DND-41 (cell line): Measurements from ENCODE around the gene RAD54L.
A peak's percentile ranks its signal among the peaks of the same experiment; 100 is the strongest.

ENCODE experiments used
- ATAC-seq: fragments of 200-7000 bp; cut with Tn5 transposase; 3 replicates; pipeline ENCODE4 v1.9.1; 2021; ENCODE audit warnings: low read depth; ENCODE audit not compliant: insufficient read depth
- DNase-seq: peaks from one replicate; pipeline ENCODE4 v3.0.0-alpha.2; 2020
- H2AFZ ChIP-seq: 2 replicates; pipeline ENCODE4 v1.6.0; 2012; ENCODE audit warnings: low read depth, low read length
- H3K27ac ChIP-seq: 2 replicates; pipeline ENCODE4 v1.5.1; 2012; ENCODE audit warnings: low read length, inconsistent platforms
- H3K27me3 ChIP-seq: fragments of 200-600 bp; sonication (generic); 2 replicates; pipeline ENCODE4 v1.6.0; 2012; ENCODE audit warnings: low read length, mild to moderate bottlenecking, inconsistent platforms; ENCODE audit not compliant: insufficient read depth, poor library complexity
- H3K36me3 ChIP-seq: 2 replicates; pipeline ENCODE4 v1.5.1; 2012; ENCODE audit warnings: low read length, inconsistent platforms; ENCODE audit not compliant: insufficient read depth
- H3K4me1 ChIP-seq: 2 replicates; pipeline ENCODE4 v1.5.1; 2012; ENCODE audit warnings: mild to moderate bottlenecking, low read length; ENCODE audit not compliant: insufficient read depth
- H3K4me2 ChIP-seq: 2 replicates; pipeline ENCODE4 v1.6.0; 2012; ENCODE audit warnings: mild to moderate bottlenecking, moderate library complexity, low read length, inconsistent platforms; ENCODE audit not compliant: insufficient read depth
- H3K4me3 ChIP-seq, 2 experiments: fragments of 200-600 bp in 1 of 2; shearing (Covaris generic) in 1 of 2; 2 replicates each; pipeline ENCODE4 v1.5.1; 2012 to 2016; ENCODE audit warnings: inconsistent platforms in 2 of 2, low read length in 2 of 2, mild to moderate bottlenecking in 2 of 2, low read depth in 1 of 2, moderate library complexity in 1 of 2
- H3K79me2 ChIP-seq: 2 replicates; pipeline ENCODE4 v1.6.0; 2012; ENCODE audit warnings: low read length, inconsistent platforms; ENCODE audit not compliant: insufficient read depth
- H3K9ac ChIP-seq: 2 replicates; pipeline ENCODE4 v1.6.0; 2012; ENCODE audit warnings: low read depth, mild to moderate bottlenecking, inconsistent platforms, low read length, moderate library complexity
- H3K9me3 ChIP-seq: 2 replicates; pipeline ENCODE4 v1.5.1; 2012; ENCODE audit warnings: low read length, moderate library complexity, mild to moderate bottlenecking, inconsistent platforms; ENCODE audit not compliant: insufficient read depth, severe bottlenecking
- H4K20me1 ChIP-seq: 2 replicates; pipeline ENCODE4 v1.6.0; 2012; ENCODE audit warnings: low read length; ENCODE audit not compliant: insufficient read depth
- EZH2 ChIP-seq: IDR thresholded peaks from 3 replicates; pipeline ENCODE4 v1.6.1; 2012; ENCODE audit warnings: borderline replicate concordance, low read depth, mild to moderate bottlenecking, moderate library complexity, low read length, inconsistent platforms; ENCODE audit not compliant: severe bottlenecking
- TF ChIP-seq, protein P1 (sequence below): IDR thresholded peaks from 2 replicates; pipeline ENCODE4 v1.5.1; 2012; ENCODE audit warnings: borderline replicate concordance, low read length, moderate library complexity, mild to moderate bottlenecking; ENCODE audit not compliant: poor library complexity, severe bottlenecking; ENCODE audit errors: extremely low read depth

The RAD54L gene

DNA sequence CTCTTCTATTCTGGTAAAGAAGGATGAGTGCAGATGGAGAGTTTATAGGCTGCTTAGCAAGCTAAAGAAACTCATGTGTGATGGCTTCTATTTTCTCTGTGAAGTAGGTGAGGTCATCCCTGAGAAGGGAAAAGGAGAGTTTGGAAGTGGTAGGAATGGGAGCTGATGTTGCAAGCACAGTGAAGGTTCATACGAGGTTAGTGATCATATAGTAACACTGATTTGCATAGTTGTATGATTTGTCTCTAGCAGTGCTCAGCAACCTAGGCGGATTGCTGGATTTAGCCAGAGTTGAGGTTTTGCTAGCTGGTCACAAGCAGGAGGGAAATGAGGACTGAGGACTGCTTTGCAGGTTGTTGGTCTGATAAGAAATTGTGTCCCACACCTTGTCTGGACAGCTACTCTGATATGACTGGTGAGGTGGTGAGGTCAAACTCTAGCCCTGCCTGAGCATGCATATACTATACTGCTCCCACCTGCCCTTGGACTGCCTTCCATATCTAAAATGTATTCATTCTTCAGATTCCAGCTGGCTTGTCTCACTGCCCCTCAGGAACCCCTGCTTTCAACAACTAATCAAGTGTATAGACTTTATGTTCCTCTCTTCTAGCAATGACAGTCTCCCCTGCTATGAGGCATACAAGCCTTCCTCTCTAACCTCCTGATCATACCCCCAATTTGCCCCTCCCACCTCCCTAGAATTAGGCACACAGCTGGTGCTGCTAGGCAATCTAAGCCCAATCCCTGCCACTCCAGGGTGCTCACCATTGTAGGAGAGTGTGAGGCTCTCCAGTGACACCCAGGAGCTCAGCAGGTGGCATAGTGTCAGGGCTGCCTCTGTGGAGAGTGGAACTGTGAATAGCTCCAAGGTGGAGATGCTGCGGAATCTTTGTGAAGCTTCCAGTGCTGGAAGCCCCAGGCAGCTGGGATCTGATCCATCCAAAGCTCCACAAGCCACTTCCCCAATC lies 37.3 kb downstream of the RAD54L start:
- Histone ChIP-seq H3K4me1 (peaks cover 32% of the 10 kb centered on the region), H3K9me3 (no peaks in the 10 kb centered on the region), H3K9ac (peak overlapping the region; percentile 48), H3K27ac (peak overlapping the region; percentile 84), H4K20me1 (peaks cover 15% of the 10 kb centered on the region), H2AFZ (no peak overlapping the region), H3K4me3 (no peak overlapping the region), H3K27me3 (no peaks in the 10 kb centered on the region), H3K4me2 (peak overlapping the region; percentile 46; the same call in 1 of the 2 replicates), H3K79me2 (peaks cover 5% of the 10 kb centered on the region), H3K36me3 (peaks cover 76% of the 10 kb centered on the region)
- DNase-seq (peak; percentile 44), ATAC-seq (0 out of 3 replicates have a peak, but pooled peaks have one; percentile 1)
- TF ChIP-seq, protein P1, sequence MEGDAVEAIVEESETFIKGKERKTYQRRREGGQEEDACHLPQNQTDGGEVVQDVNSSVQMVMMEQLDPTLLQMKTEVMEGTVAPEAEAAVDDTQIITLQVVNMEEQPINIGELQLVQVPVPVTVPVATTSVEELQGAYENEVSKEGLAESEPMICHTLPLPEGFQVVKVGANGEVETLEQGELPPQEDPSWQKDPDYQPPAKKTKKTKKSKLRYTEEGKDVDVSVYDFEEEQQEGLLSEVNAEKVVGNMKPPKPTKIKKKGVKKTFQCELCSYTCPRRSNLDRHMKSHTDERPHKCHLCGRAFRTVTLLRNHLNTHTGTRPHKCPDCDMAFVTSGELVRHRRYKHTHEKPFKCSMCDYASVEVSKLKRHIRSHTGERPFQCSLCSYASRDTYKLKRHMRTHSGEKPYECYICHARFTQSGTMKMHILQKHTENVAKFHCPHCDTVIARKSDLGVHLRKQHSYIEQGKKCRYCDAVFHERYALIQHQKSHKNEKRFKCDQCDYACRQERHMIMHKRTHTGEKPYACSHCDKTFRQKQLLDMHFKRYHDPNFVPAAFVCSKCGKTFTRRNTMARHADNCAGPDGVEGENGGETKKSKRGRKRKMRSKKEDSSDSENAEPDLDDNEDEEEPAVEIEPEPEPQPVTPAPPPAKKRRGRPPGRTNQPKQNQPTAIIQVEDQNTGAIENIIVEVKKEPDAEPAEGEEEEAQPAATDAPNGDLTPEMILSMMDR: no peak
- no peak for TF ChIP-seq EZH2

DNA sequence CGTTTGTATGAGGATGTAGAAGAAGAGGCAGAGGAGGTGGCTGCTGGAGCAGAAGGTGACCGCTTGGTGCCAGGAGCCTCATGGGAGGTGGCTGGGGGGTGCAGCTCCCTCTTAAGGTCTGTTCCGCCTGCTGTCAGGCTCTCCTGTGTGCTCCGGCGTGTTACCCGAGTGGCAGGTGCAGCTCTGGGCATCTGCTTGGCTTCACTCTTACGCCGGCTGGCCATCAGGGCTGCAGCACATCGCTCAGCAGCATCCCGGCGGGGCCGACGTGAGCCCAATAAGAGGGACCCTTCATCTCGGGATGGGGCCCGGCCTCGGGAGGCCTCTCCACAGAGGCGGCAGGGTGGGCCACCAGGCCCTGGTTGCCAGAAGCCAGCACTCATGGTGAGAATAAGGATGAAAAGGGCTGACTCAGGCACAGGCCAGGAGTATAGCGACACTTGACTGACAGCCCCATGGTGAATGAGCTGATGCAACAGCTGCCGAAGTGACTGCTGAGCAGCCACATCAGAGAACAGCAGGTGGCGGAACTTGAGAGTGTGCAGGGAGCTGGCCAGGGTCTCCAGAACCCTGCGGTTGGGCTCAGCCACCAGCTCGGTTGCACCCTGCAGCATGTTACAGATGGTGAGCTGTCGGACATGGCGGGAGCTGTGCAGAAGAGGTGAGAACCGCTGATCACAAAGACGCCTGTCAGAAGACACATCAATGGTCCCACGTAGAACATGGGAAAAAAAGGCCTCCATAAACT lies 38.3 kb downstream of the RAD54L start:
- no peak for TF ChIP-seq EZH2
- TF ChIP-seq, protein P1: peak; percentile 64
- Histone ChIP-seq H3K4me3 (peak overlapping the region in 1 of 2 experiments; percentile 2; a peak in 1 of 4 replicates), H2AFZ (no peak overlapping the region), H3K79me2 (peaks cover 5% of the 10 kb centered on the region), H3K4me1 (peaks cover 32% of the 10 kb centered on the region), H4K20me1 (peaks cover 15% of the 10 kb centered on the region), H3K4me2 (peak overlapping the region; percentile 46), H3K9me3 (no peaks in the 10 kb centered on the region), H3K36me3 (peaks cover 69% of the 10 kb centered on the region), H3K27ac (peak overlapping the region; percentile 84), H3K27me3 (no peaks in the 10 kb centered on the region), H3K9ac (peak overlapping the region; percentile 48)
- DNase-seq: peak; percentile 95
- peak; percentile 91 for ATAC-seq

DNA sequence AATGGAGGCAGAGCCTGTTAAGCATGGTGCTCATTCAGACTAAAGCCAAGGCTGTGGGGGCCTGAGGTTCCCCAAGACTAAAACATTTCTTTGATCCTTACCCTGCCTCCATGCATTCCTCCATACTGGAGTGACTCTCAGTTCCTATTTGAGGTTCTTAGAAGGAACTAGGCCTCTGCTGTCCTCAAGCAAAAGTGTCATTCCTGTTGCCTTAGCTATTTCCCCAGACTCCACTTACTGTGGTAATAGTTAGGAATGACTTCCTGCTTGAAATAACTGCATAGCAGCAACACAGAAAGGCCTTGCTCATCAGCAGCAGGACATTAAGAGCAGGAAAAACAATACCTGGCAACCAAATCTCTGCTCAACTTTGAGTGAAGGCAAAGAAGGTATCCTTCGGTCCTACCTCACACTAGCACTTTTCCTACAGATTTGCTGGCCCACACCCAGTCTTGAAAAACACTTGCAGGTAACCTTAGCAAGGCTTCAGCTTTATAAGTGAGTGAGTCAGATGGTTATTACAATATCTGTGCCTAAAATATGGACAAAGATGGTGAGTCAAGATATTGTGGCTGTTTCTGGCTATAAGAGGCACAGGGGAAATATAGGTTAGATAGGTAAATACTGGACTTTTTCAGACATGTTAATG lies 41.0 kb downstream of the RAD54L start:
- H3K4me2 ChIP-seq: no peak overlapping the region
- ATAC-seq (no peak), DNase-seq (no peak)
- no peaks in the 10 kb centered on the region for H3K9me3 ChIP-seq
- no peak overlapping the region for H3K4me3 ChIP-seq
- H3K36me3 ChIP-seq: peaks cover 54% of the 10 kb centered on the region
- no peak overlapping the region for H2AFZ ChIP-seq
- no peak overlapping the region; the same call in 1 of the 2 replicates for H3K9ac ChIP-seq
- peaks cover 15% of the 10 kb centered on the region for H4K20me1 ChIP-seq
- H3K27me3 ChIP-seq: no peaks in the 10 kb centered on the region
- TF ChIP-seq EZH2: no peak
- TF ChIP-seq, protein P1: no peak
- H3K4me1 ChIP-seq: peaks cover 32% of the 10 kb centered on the region
- H3K79me2 ChIP-seq: peaks cover 5% of the 10 kb centered on the region
- H3K27ac ChIP-seq: 0 out of 2 replicates have a peak overlapping the region, but pooled peaks have one; percentile 28
